Neural cell (in vitro differentiated cells): ENCODE measurements around the gene OXNAD1.

Experiments
- CTCF ChIP-seq: fragments of 450-650 bp; IDR thresholded peaks from 2 replicates; pipeline ENCODE4 v1.5.1; 2014; ENCODE audit warnings: antibody characterized with exemption, mild to moderate bottlenecking, moderate library complexity; ENCODE audit not compliant: poor library complexity, severe bottlenecking
- EP300 ChIP-seq: fragments of 450-650 bp; conservative IDR thresholded peaks from 2 replicates; pipeline ENCODE4 v1.6.1; 2014; ENCODE audit warnings: antibody characterized with exemption, mild to moderate bottlenecking, moderate library complexity; ENCODE audit not compliant: poor library complexity, severe bottlenecking
- EZH2 ChIP-seq: fragments of 200-600, 300-800 bp; shearing (Covaris generic), sonication (generic); IDR thresholded peaks from 2 replicates; pipeline ENCODE4 v1.6.1; 2014; ENCODE audit warnings: antibody characterized with exemption, low read length, borderline replicate concordance, mild to moderate bottlenecking; ENCODE audit not compliant: insufficient read depth, poor library complexity, severe bottlenecking
- POLR2AphosphoS5 ChIP-seq: IDR thresholded peaks from 2 replicates; pipeline ENCODE4 v1.6.1; 2012
- TAF1 ChIP-seq: IDR thresholded peaks from 2 replicates; pipeline ENCODE4 v1.6.1; 2012; ENCODE audit warnings: low read depth
- TF ChIP-seq, protein P1 (sequence below): IDR thresholded peaks from 2 replicates; pipeline ENCODE4 v1.6.1; 2012; ENCODE audit warnings: borderline replicate concordance

DNA sequence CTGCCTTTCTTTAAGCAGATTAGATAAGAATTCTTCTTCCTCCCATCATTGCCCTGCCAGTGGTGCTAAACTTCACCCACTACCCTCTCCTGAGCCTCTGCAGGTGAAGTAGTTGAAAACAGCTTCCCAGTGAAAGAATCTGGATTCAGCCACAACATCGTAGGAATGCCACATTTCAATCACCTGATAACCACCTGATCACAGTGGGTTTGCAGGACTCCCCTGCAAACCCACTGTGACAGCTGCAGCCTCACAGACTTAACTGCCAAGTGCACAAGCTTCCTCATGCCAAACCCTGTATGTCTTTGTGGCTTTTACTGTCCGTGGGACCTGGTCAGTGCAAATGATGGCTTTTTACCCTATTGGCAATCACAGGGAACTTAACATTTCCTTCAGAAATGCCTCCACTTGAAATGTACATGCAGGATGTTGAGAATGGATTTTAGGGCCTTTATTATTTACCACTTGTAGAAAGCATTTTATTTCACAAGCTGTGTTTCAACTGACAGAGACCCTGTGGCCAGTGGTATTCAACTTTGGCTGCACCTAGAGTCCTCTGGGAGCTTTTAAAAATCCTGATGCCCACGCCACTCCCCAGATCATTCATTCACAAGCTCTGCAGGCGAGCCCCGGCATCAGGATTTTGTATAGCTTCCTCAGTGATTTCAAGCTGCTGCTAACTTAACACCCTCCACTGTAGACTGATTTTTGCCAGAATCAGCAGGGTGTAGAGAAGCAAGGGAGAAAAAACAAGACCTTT is 49.1 kb downstream of the OXNAD1 start:
- TF ChIP-seq CTCF (no peak), EZH2 (no peak), POLR2AphosphoS5 (no peak), EP300 (no peak), TAF1 (no peak)
- TF ChIP-seq, protein P1, sequence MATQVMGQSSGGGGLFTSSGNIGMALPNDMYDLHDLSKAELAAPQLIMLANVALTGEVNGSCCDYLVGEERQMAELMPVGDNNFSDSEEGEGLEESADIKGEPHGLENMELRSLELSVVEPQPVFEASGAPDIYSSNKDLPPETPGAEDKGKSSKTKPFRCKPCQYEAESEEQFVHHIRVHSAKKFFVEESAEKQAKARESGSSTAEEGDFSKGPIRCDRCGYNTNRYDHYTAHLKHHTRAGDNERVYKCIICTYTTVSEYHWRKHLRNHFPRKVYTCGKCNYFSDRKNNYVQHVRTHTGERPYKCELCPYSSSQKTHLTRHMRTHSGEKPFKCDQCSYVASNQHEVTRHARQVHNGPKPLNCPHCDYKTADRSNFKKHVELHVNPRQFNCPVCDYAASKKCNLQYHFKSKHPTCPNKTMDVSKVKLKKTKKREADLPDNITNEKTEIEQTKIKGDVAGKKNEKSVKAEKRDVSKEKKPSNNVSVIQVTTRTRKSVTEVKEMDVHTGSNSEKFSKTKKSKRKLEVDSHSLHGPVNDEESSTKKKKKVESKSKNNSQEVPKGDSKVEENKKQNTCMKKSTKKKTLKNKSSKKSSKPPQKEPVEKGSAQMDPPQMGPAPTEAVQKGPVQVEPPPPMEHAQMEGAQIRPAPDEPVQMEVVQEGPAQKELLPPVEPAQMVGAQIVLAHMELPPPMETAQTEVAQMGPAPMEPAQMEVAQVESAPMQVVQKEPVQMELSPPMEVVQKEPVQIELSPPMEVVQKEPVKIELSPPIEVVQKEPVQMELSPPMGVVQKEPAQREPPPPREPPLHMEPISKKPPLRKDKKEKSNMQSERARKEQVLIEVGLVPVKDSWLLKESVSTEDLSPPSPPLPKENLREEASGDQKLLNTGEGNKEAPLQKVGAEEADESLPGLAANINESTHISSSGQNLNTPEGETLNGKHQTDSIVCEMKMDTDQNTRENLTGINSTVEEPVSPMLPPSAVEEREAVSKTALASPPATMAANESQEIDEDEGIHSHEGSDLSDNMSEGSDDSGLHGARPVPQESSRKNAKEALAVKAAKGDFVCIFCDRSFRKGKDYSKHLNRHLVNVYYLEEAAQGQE: no peak
